GM12878 (cell line): ENCODE data around the gene PITPNM1. TPM values are rescaled to one million over a fixed set of nuclear protein-coding genes. Genes with fewer than 3 reads are reported as not detected.

ENCODE experiments used
- ATAC-seq: fragments of 200-7000 bp; cut with Tn5 transposase; 3 replicates; pipeline ENCODE4 v1.9.1; 2020; ENCODE audit warnings: mild to moderate bottlenecking, moderate library complexity
- BruUV-seq: library from RNA; stranded (reverse); fragments of 400-500 nt; replicated peaks from 2 replicates; lab custom pipeline; 2021; lab: Mats Ljungman, UMichigan
- CTCF ChIA-PET: fragments of 300-600 bp; sonication (Branson Sonifier 250); formaldehyde crosslinking; extraction: SDS; loops from one replicate; lab custom pipeline; 2021; ENCODE audit warnings: inconsistent platforms; lab: Yijun Ruan, JAX
- POLR2A ChIA-PET: fragments of 350-600 bp; formaldehyde crosslinking; extraction: SDS; loops from one replicate; lab custom pipeline; 2021; ENCODE audit warnings: inconsistent platforms; lab: Charles Lee
- RAD21 ChIA-PET: fragments of 300-600 bp; sonication (Branson Sonifier 250); formaldehyde crosslinking; loops from one replicate; lab custom pipeline; 2023; ENCODE audit warnings: antibody characterized with exemption; ENCODE audit not compliant: unreplicated experiment; lab: Charles Lee
- SMC1A ChIA-PET: fragments of 300-600 bp; sonication (Branson Sonifier 250); formaldehyde crosslinking; loops from one replicate; lab custom pipeline; 2023; ENCODE audit not compliant: unreplicated experiment, uncharacterized antibody; lab: Charles Lee
- DNase-seq: peaks from one replicate; pipeline ENCODE4 v3.0.0-alpha.2; 2011; ENCODE audit warnings: low read depth, low spot score
- FAIRE-seq: peaks from 3 replicates; lab custom pipeline; 2011; peaks lifted over from hg19 to GRCh38; lab: Jason Lieb, UNC
- H2AFZ ChIP-seq: 2 replicates; pipeline ENCODE4 v1.6.0; 2011; ENCODE audit warnings: low read depth, low read length, control low read depth; ENCODE audit not compliant: control insufficient read depth
- H3K27ac ChIP-seq: 2 replicates; pipeline ENCODE4 v1.5.1; 2011; ENCODE audit warnings: control low read depth; ENCODE audit not compliant: control insufficient read depth, insufficient read depth
- H3K27me3 ChIP-seq, 2 experiments: replicated peaks in 1 of 2; 2 replicates each; pipeline versions ENCODE4 v1.6.0 to v1.6.1; 2011; ENCODE audit warnings: low read length in 1 of 2; ENCODE audit not compliant: control insufficient read depth in 2 of 2, insufficient read depth in 2 of 2
- H3K36me3 ChIP-seq, 2 experiments: 2 replicates each; pipeline ENCODE4 v1.5.1; 2011; ENCODE audit warnings: low read length in 1 of 2; ENCODE audit not compliant: control insufficient read depth in 2 of 2, insufficient read depth in 2 of 2
- H3K4me1 ChIP-seq: 2 replicates; pipeline ENCODE4 v1.6.1; 2011; ENCODE audit warnings: mild to moderate bottlenecking, low read length, moderate library complexity, mixed read lengths; ENCODE audit not compliant: control insufficient read depth, insufficient read depth
- H3K4me2 ChIP-seq: 2 replicates; pipeline ENCODE4 v1.6.0; 2011; ENCODE audit warnings: control low read depth; ENCODE audit not compliant: control insufficient read depth, insufficient read depth
- H3K4me3 ChIP-seq: fragments of 200-600 bp; sonication (generic); 2 replicates; pipeline ENCODE4 v1.5.1; 2016
- H3K79me2 ChIP-seq: 2 replicates; pipeline ENCODE4 v1.6.0; 2011; ENCODE audit warnings: low read length; ENCODE audit not compliant: control insufficient read depth, insufficient read depth
- H3K9ac ChIP-seq: 2 replicates; pipeline ENCODE4 v1.8.0; 2011; ENCODE audit warnings: low read length, control low read depth, mixed read lengths; ENCODE audit not compliant: control insufficient read depth, insufficient read depth
- H3K9me3 ChIP-seq: replicated peaks from 3 replicates; pipeline ENCODE4 v1.5.1; 2011; ENCODE audit warnings: mild to moderate bottlenecking, low read length; ENCODE audit not compliant: control insufficient read depth, insufficient read depth
- H4K20me1 ChIP-seq: 2 replicates; pipeline ENCODE4 v1.6.0; 2011; ENCODE audit not compliant: control insufficient read depth, insufficient read depth
- CHD1 ChIP-seq: IDR thresholded peaks from 2 replicates; pipeline ENCODE4 v1.6.1; 2012; ENCODE audit warnings: low read depth, low read length, improper control_type of control experiment
- CTCF ChIP-seq, 3 experiments: IDR thresholded peaks in 2 of 3; conservative IDR thresholded peaks in 1 of 3; 2 replicates each; pipeline ENCODE4 v1.5.1; 2011; ENCODE audit warnings: low read depth in 3 of 3, low read length in 3 of 3, mild to moderate bottlenecking in 3 of 3, control low read depth in 2 of 3, moderate library complexity in 2 of 3, inconsistent platforms in 1 of 3, mixed read lengths in 1 of 3; ENCODE audit not compliant: control insufficient read depth in 2 of 3, insufficient read depth in 1 of 3; ENCODE audit errors: extremely low read depth in 1 of 3
- DPF2 ChIP-seq: fragments of 450-650 bp; IDR thresholded peaks from 2 replicates; pipeline ENCODE4 v1.6.1; 2017; ENCODE audit warnings: mild to moderate bottlenecking
- E2F8 ChIP-seq: fragments of 450-650 bp; IDR thresholded peaks from 2 replicates; pipeline ENCODE4 v1.6.1; 2018; ENCODE audit warnings: mild to moderate bottlenecking, low read depth, moderate library complexity; ENCODE audit not compliant: partially characterized antibody
- MTA2 ChIP-seq: fragments of 450-650 bp; IDR thresholded peaks from 2 replicates; pipeline ENCODE4 v1.6.1; 2016; ENCODE audit warnings: low read depth, mild to moderate bottlenecking, moderate library complexity
- MYB ChIP-seq: fragments of 150-350 bp; IDR thresholded peaks from 2 replicates; pipeline ENCODE4 v1.6.1; 2014; ENCODE audit warnings: mild to moderate bottlenecking, low read depth, low read length, borderline replicate concordance
- NRF1 ChIP-seq: conservative IDR thresholded peaks from 2 replicates; pipeline ENCODE4 v1.6.1; 2011; ENCODE audit warnings: mild to moderate bottlenecking, low read depth, low read length, improper control_type of control experiment
- RAD51 ChIP-seq: fragments of 450-650 bp; IDR thresholded peaks from 2 replicates; pipeline ENCODE4 v1.6.1; 2016; ENCODE audit warnings: moderate library complexity, mild to moderate bottlenecking, inconsistent platforms
- RUNX3 ChIP-seq: IDR thresholded peaks from 2 replicates; pipeline ENCODE4 v1.6.1; 2012; ENCODE audit warnings: low read length, inconsistent platforms
- SIN3A ChIP-seq: IDR thresholded peaks from 2 replicates; pipeline ENCODE4 v1.6.1; 2012; ENCODE audit warnings: low read depth, low read length, improper control_type of control experiment
- TCF12 ChIP-seq: IDR thresholded peaks from 2 replicates; pipeline ENCODE4 v1.6.1; 2011; ENCODE audit warnings: low read depth, mild to moderate bottlenecking, low read length
- TCF7 ChIP-seq: IDR thresholded peaks from 2 replicates; pipeline ENCODE4 v1.6.1; 2014; ENCODE audit warnings: antibody characterized with exemption, borderline replicate concordance
- YY1 ChIP-seq: IDR thresholded peaks from 2 replicates; pipeline ENCODE4 v1.6.1; 2011; ENCODE audit warnings: low read depth, mild to moderate bottlenecking, low read length
- ZBTB11 ChIP-seq: fragments of 450-650 bp; formaldehyde crosslinking; IDR thresholded peaks from 2 replicates; pipeline ENCODE4 v1.5.0; 2022; ENCODE audit warnings: mild to moderate bottlenecking, missing genetic modification characterization
- WGBS: methylation state at CpG from one replicate; pipeline ENCODE4 v1.1.6; 2016; ENCODE audit warnings: low lambda C conversion rate; ENCODE audit not compliant: insufficient replicate concordance, insufficient coverage; ENCODE audit errors: missing lambda C conversion rate; 5-methylcytosine and 5-hydroxymethylcytosine counted together
- in situ Hi-C: fragments of 300-500 bp; cut with MboI; formaldehyde crosslinking; loops from 9 replicates; pipeline ENCODE4 v1.14.3; 2018; ENCODE audit warnings: mixed read lengths
- intact Hi-C: fragments of 100-400 bp; cut with micrococcal nuclease; formaldehyde crosslinking; loops from one replicate; pipeline ENCODE4 v1.14.2; 2022; ENCODE audit not compliant: unreplicated experiment
- polyA plus RNA-seq, 11 experiments: library from polyadenylated mRNA; depleted of rRNA in 4 of 11; unstranded in 6 of 11; stranded (reverse) in 5 of 11; fragments of >200 nt; fragmentation: Nextera tagmentation in 4 of 11; fragmentation: Illumina TruSeq in 1 of 11; extraction: Ambion mirVana in 4 of 11; extraction: Trizol in 1 of 11; gene quantifications; 1 replicate in 1 of 11; 2 replicates in 10 of 11; pipeline versions ENCODE4 v1.2.1 to v1.2.3, GENCODE V29; 2011 to 2016; ENCODE audit warnings: inconsistent platforms in 2 of 11, missing spikeins in 2 of 11, low read depth in 1 of 11
- total RNA-seq, 4 experiments: library from RNA; depleted of rRNA in 3 of 4; stranded (reverse); fragments of >200 nt in 3 of 4; fragmentation: Illumina TruSeq in 1 of 4; extraction: Trizol in 1 of 4; gene quantifications; 2 replicates each; pipeline versions ENCODE4 v1.2.1 to v1.2.3, GENCODE V29; 2013 to 2021

PITPNM1 gene
- total and polyA plus RNA-seq, 10 of the 15 experiments (the other 5 are each of a cell fraction or from before 2014, with no cell fraction given): 0.11 to 56.8 (median 16.5) TPM

GRCh38 chr11:67542971-67543370 is 37.8 kb upstream of the PITPNM1 start (continued):
- TF ChIP-seq CTCF (IDR thresholded peaks at IDR 0.05 in 2 of 3, conservative IDR thresholded peaks at IDR 0.05 in 1 of 3; ENCODE audit: control insufficient read depth in 2 of 3, extremely low read depth in 1 of 3, insufficient read depth in 1 of 3, low read depth in 3 of 3, low read length in 3 of 3) (no peak), MYB (no peak), RAD51 (no peak)

- BruUV-seq: no TSS peak
- 50% methylated on average over 3 of the region's 3 CpGs for WGBS
- H3K4me1 ChIP-seq: no peaks in the 10 kb centered on the region
- intact Hi-C loops: no loop called here
- ChIA-PET SMC1A (no interaction called here), POLR2A (interaction anchor here (0.6 kb wide), 1 partner anchor 15 kb away, joined by 5 read pairs; no protein-coding TSS in a partner anchor), CTCF (interaction anchor here (0.9 to 1.2 kb wide), 2 partner anchors 32 to 172 kb away, joined by 3 read pairs; no protein-coding TSS in a partner anchor), RAD21 (interaction anchor here (0.6 kb wide), 1 partner anchor 35 kb away, joined by 3 read pairs; no protein-coding TSS in a partner anchor)
- H3K4me3 ChIP-seq: no peak overlapping the region
- ATAC-seq (no peak), FAIRE-seq (no peak), DNase-seq (no peak)
- no peaks in the 10 kb centered on the region; a peak in 1 of 4 replicates for H3K27me3 ChIP-seq
- no peaks in the 10 kb centered on the region for H3K79me2 ChIP-seq
- no peaks in the 10 kb centered on the region for H4K20me1 ChIP-seq
- in situ Hi-C loops: no loop called here
- H3K9ac ChIP-seq: no peak overlapping the region
- no peak overlapping the region for H3K27ac ChIP-seq
- H3K36me3 ChIP-seq: no peaks in the 10 kb centered on the region
- H3K4me2 ChIP-seq: no peak overlapping the region
- no peak overlapping the region for H2AFZ ChIP-seq
- no peaks in the 10 kb centered on the region; the same call in 2 of the 3 replicates for H3K9me3 ChIP-seq
- TF ChIP-seq TCF12 (no peak), E2F8 (no peak), DPF2 (no peak), ZBTB11 (no peak), CHD1 (no peak), SIN3A (no peak), NRF1 (no peak), YY1 (no peak), RUNX3 (no peak), MTA2 (no peak), TCF7 (no peak)
These were observed 37.0 kb upstream of the PITPNM1 start for GRCh38 chr11:67542169-67542568.
